GM18519 (cell line): ENCODE measurements around the gene UBE2D2.
"Not testable (repeated sequence)": the region's sequence is repeated elsewhere in the genome, so short reads cannot be mapped to it uniquely, and the experiment has no call there.

Source experiments
- ATAC-seq: cut with Tn5 transposase; IDR thresholded peaks from one replicate; pipeline ENCODE4 v1.9.1; 2021; ENCODE audit warnings: mild to moderate bottlenecking, moderate library complexity; ENCODE audit not compliant: unreplicated experiment, low FRiP score

The UBE2D2 gene

GRCh38 chr5:139578325-139578724 lies 17.2 kb downstream of the UBE2D2 start:
- ATAC-seq, result no peak

GRCh38 chr5:139582181-139582580 lies 21.0 kb downstream of the UBE2D2 start:
- not testable (repeated sequence) for ATAC-seq

GRCh38 chr5:139584137-139584536 lies 23.0 kb downstream of the UBE2D2 start:
- ATAC-seq, result no peak

- ATAC-seq, result not testable (repeated sequence)
Observed at GRCh38 chr5:139588116-139588515, 27.0 kb downstream of the UBE2D2 start.

- ATAC-seq, result no peak
Observed at GRCh38 chr5:139588962-139589361, 27.8 kb downstream of the UBE2D2 start.

- ATAC-seq, result no peak
Observed at GRCh38 chr5:139592289-139592688, 31.1 kb downstream of the UBE2D2 start.

GRCh38 chr5:139593076-139593475 lies 31.9 kb downstream of the UBE2D2 start:
- ATAC-seq, result not testable (repeated sequence)

- no peak for ATAC-seq
Observed at GRCh38 chr5:139593716-139594319, 32.7 kb downstream of the UBE2D2 start.

GRCh38 chr5:139597134-139597533 lies 36.0 kb downstream of the UBE2D2 start:
- ATAC-seq, result no peak

- ATAC-seq, result not testable (repeated sequence)
Observed at GRCh38 chr5:139598601-139598965, 37.4 kb downstream of the UBE2D2 start.

- no peak for ATAC-seq
Observed at GRCh38 chr5:139600336-139600949, 39.3 kb downstream of the UBE2D2 start.

GRCh38 chr5:139601429-139601828 lies 40.3 kb downstream of the UBE2D2 start:
- no peak for ATAC-seq

GRCh38 chr5:139601948-139602347 lies 40.8 kb downstream of the UBE2D2 start:
- not testable (repeated sequence) for ATAC-seq

- no peak for ATAC-seq
Observed at GRCh38 chr5:139605887-139606286, 44.7 kb downstream of the UBE2D2 start.

- ATAC-seq, result no peak
Observed at GRCh38 chr5:139611703-139612584, 50.8 kb downstream of the UBE2D2 start.

- ATAC-seq, result no peak
Observed at GRCh38 chr5:139619861-139620260, 58.7 kb downstream of the UBE2D2 start.

GRCh38 chr5:139625398-139625797 lies 64.3 kb downstream of the UBE2D2 start:
- not testable (repeated sequence) for ATAC-seq

GRCh38 chr5:139630855-139631254 lies 69.7 kb downstream of the UBE2D2 start:
- no peak for ATAC-seq

- ATAC-seq, result no peak
Observed at GRCh38 chr5:139631520-139632165, 70.5 kb downstream of the UBE2D2 start.

GRCh38 chr5:139633295-139634027 lies 72.3 kb downstream of the UBE2D2 start:
- no peak for ATAC-seq
